Vagina (tissue), 2 donors: ENCODE data around the gene TRIM71. TPM values are rescaled to one million over a fixed set of nuclear protein-coding genes. Genes with fewer than 3 reads are reported as not detected.
"Not testable (repeated sequence)": the region's sequence is repeated elsewhere in the genome, so short reads cannot be mapped to it uniquely, and the experiment has no call there.

ENCODE experiments used
- DNase-seq, 2 donors: peaks; one replicate each; pipeline ENCODE4 v3.0.0-alpha.2; 2017; ENCODE audit errors: extremely low spot score in 2 of 2
- H3K27ac ChIP-seq: fragments of 200-600 bp; sonication (generic); one replicate; pipeline ENCODE4 v1.5.1; 2019
- H3K27me3 ChIP-seq: fragments of 200-600 bp; sonication (generic); one replicate; pipeline ENCODE4 v1.5.1; 2019
- H3K36me3 ChIP-seq, 2 donors: fragments of 200-600 bp; sonication (generic); one replicate each; pipeline ENCODE4 v1.5.1; 2017 to 2019
- H3K4me1 ChIP-seq: fragments of 200-600 bp; sonication (generic); one replicate; pipeline ENCODE4 v1.5.1; 2019
- H3K4me3 ChIP-seq, 2 donors: fragments of 200-600 bp; sonication (generic); 1 replicate in 1 of 2; 2 replicates in 1 of 2; pipeline ENCODE4 v1.5.1; 2016 to 2019
- H3K9me3 ChIP-seq: fragments of 200-600 bp; sonication (generic); one replicate; pipeline ENCODE4 v1.5.1; 2019
- POLR2A ChIP-seq, 2 donors: fragments of 450-650 bp; IDR thresholded peaks; one replicate each; pipeline ENCODE4 v1.6.1; 2017; ENCODE audit warnings: antibody characterized with exemption in 2 of 2, mild to moderate bottlenecking in 2 of 2, moderate library complexity in 2 of 2
- POLR2AphosphoS5 ChIP-seq, 2 donors: sonication (generic); formaldehyde crosslinking; IDR thresholded peaks; one replicate each; pipeline ENCODE4 v1.9.0; 2017; ENCODE audit warnings: antibody characterized with exemption in 2 of 2, mild to moderate bottlenecking in 2 of 2, low read depth in 1 of 2; ENCODE audit not compliant: insufficient read depth in 1 of 2
- intact Hi-C: fragments of 100-400 bp; cut with DNase I; formaldehyde crosslinking; loops from one replicate; pipeline ENCODE4 v1.15.1; 2023
- total RNA-seq: library from RNA; depleted of rRNA; stranded (reverse); fragments of >200 nt; gene quantifications from one replicate; pipeline ENCODE4 v1.2.3, GENCODE V29; 2016
- TF ChIP-seq, protein P1 (sequence below), 3 experiments: fragments of 450-650 bp in 2 of 3; fragments of 200-600 bp in 1 of 3; sonication (generic) in 1 of 3; IDR thresholded peaks; one replicate each; pipeline ENCODE4 v1.5.1; 2017 to 2019; ENCODE audit warnings: antibody characterized with exemption in 3 of 3, mild to moderate bottlenecking in 2 of 3, moderate library complexity in 2 of 3

TRIM71 gene
- total RNA-seq, 1 donor from 2014 or later: not detected

DNA sequence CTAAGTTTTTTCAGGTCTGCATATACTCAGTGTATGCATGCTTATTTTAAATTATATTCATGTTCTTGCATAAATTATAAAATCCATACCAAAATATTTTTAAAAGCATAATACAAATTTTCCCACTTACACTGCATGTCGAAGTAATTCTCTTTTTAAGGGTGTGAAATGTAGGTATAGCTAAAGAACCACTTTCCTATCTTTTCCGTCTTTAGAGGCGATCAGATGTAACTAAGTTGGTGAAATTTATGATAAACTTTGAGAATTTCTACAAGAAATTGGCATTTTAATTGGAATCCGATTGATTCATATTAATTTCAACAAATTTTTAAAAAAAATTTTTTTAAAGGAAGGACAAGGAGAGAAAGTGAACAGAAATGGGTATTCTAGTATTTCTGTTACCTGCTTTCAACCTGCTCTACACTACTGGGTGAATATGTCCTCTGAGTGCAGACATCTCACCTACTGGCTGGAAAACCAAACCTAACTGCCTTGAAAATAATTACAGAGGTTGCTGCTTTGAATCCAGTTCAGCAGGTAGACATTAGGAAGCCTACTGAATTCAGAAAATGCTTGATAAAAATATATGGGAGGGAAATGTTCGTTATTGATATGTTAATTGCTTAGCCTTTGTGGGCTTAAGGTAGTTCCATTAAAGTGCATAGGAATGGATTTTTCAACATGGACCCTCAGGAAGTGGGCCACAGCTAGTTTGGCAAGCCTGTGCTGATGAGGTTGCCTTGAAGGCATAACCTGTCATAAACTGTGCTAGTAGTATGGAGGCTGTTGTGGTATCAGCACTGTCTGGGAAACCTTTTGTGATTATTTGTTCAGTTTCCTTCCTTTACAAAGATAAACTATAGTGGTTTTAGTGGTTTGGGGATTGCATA, 5.1 kb downstream of the TRIM71 start:
- intact Hi-C loops: no loop called here
- Histone ChIP-seq H3K27ac (no peak overlapping the region), H3K4me1 (peaks cover 1% of the 10 kb centered on the region), H3K9me3 (no peaks in the 10 kb centered on the region), H3K36me3 (no peaks in the 10 kb centered on the region), H3K27me3 (peaks cover 12% of the 10 kb centered on the region), H3K4me3 (no peak overlapping the region)
- DNase-seq: no peak
- TF ChIP-seq, protein P1, sequence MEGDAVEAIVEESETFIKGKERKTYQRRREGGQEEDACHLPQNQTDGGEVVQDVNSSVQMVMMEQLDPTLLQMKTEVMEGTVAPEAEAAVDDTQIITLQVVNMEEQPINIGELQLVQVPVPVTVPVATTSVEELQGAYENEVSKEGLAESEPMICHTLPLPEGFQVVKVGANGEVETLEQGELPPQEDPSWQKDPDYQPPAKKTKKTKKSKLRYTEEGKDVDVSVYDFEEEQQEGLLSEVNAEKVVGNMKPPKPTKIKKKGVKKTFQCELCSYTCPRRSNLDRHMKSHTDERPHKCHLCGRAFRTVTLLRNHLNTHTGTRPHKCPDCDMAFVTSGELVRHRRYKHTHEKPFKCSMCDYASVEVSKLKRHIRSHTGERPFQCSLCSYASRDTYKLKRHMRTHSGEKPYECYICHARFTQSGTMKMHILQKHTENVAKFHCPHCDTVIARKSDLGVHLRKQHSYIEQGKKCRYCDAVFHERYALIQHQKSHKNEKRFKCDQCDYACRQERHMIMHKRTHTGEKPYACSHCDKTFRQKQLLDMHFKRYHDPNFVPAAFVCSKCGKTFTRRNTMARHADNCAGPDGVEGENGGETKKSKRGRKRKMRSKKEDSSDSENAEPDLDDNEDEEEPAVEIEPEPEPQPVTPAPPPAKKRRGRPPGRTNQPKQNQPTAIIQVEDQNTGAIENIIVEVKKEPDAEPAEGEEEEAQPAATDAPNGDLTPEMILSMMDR (IDR thresholded peaks at IDR 0.05): no peak
- TF ChIP-seq POLR2A (IDR thresholded peaks at IDR 0.05): no peak
- no peak for TF ChIP-seq POLR2AphosphoS5 (IDR thresholded peaks at IDR 0.05; ENCODE audit: insufficient read depth in 1 of 2, low read depth in 1 of 2)

DNA sequence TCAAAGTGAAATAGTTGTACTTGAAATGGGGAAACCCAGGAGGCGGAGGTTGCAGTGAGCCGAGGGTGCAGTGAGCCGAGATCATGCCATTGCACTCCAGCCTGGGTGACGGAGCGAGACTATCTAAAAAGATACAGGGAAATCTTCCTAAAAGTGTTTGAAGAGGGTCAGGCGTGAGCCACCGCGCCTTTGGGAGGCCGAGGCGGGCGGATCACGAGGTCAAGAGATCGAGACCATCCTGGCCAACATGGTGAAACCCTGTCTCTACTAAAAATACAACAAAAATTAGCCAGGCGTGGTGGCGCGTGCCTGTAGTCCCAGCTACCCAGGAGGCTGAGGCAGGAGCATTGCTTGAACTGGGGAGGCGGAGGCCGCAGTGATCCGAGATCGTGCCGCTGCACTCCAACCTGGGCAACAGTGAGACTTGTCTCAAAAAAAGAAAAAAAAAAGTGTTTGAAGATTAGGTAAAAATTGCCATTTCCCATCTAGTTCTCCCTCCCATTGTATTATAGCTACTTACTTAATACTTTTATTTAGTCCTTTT, 5.9 kb downstream of the TRIM71 start:
- H3K4me3 ChIP-seq, H3K4me1 ChIP-seq, H3K9me3 ChIP-seq, H3K27ac ChIP-seq, DNase-seq, intact Hi-C loops, H3K36me3 ChIP-seq: not testable (repeated sequence)
- H3K27me3 ChIP-seq: peaks cover 11% of the 10 kb centered on the region

DNA sequence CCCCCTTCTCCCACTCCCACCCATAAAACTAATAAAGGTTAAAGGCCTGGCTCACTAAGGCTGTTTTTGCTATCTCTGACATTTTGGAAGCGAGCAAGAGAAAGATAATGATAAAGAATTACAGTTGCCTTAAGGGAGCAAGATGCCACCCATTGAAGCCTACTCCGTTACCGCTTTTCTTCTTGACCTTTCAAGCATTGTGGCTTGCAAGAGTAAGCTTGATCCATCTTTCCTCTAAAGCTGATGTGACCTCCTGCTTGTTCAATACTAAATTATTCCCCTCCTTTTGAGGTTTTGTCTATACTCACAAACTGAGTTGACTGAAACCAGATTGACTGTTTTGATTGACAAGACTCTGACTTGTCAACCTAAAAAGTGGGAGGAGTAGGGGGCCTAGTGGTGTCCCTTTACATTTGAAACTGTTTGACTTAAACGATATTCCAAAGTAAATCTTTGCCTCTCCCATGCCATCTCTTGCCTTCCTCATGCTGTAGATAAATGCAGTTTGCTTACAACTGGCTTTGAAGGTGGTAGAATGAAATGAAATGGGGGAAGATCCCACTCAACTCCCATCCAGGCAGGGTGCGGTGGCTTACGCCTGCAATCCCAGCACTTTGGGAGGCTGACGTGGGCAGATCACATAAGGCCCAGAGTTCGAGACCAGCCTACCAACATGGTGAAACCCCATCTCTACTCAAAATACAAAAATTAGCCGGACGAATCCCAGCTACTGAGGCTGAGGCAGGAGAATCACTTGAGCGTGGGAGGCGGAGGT, 8.0 kb downstream of the TRIM71 start:
- Histone ChIP-seq H3K36me3 (no peaks in the 10 kb centered on the region), H3K9me3 (no peaks in the 10 kb centered on the region), H3K4me1 (no peaks in the 10 kb centered on the region), H3K27ac (no peak overlapping the region), H3K4me3 (no peak overlapping the region), H3K27me3 (no peaks in the 10 kb centered on the region)
- TF ChIP-seq POLR2A (IDR thresholded peaks at IDR 0.05) (no peak), POLR2AphosphoS5 (IDR thresholded peaks at IDR 0.05; ENCODE audit: insufficient read depth in 1 of 2, low read depth in 1 of 2) (no peak)
- TF ChIP-seq, protein P1 (IDR thresholded peaks at IDR 0.05): no peak
- intact Hi-C loops: no loop called here
- no peak for DNase-seq

DNA sequence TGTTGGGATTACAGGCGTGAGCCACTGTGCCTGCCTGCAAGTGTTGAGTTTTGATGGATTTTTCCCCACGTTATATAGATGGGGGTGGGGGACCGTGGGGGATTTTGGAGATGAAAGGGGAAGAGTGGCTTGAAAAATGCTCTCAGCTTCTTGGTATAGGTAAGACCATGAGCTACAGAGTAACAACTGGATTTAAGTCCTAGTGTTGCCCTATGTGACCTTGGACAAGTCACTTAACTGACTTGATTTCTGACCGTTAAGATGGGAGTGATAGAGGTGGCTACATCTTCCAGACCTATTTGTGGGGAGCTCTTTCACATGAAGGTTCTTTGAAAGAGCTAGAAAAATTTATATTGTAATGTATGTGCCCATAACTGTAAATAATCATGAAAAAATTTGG, 13.3 kb downstream of the TRIM71 start:
- Histone ChIP-seq H3K27me3 (no peaks in the 10 kb centered on the region), H3K4me3 (no peak overlapping the region), H3K9me3 (no peaks in the 10 kb centered on the region), H3K27ac (no peak overlapping the region), H3K36me3 (no peaks in the 10 kb centered on the region), H3K4me1 (no peaks in the 10 kb centered on the region)
- intact Hi-C loops: no loop called here
- no peak for TF ChIP-seq POLR2A (IDR thresholded peaks at IDR 0.05)
- TF ChIP-seq POLR2AphosphoS5 (IDR thresholded peaks at IDR 0.05; ENCODE audit: insufficient read depth in 1 of 2, low read depth in 1 of 2): no peak
- TF ChIP-seq, protein P1 (IDR thresholded peaks at IDR 0.05): no peak
- DNase-seq: no peak

DNA sequence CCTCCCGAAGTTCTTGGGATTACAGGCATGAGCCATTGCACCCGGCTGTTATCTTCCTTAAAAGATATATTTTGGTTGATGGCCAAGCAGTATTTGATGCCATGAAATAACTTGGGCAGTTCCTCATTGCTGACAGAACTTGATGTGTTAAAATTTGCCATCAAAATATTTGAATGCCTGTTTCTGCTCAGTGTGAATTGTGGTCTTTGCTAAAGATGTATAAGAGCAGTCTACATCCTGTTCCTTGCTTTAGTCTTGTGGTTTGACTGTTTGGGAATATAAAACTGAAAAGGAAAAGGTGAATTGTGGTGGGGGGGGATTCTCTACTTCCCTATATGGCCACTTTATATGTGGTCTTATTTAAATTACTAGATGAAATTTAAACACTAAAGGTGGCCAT, 14.0 kb downstream of the TRIM71 start:
- no peaks in the 10 kb centered on the region for H3K4me1 ChIP-seq
- no peak for DNase-seq
- no peak overlapping the region for H3K4me3 ChIP-seq
- intact Hi-C loops: no loop called here
- no peak overlapping the region for H3K27ac ChIP-seq
- TF ChIP-seq, protein P1 (IDR thresholded peaks at IDR 0.05): no peak
- TF ChIP-seq POLR2AphosphoS5 (IDR thresholded peaks at IDR 0.05; ENCODE audit: insufficient read depth in 1 of 2, low read depth in 1 of 2) (no peak), POLR2A (IDR thresholded peaks at IDR 0.05) (no peak)
- H3K9me3 ChIP-seq: no peaks in the 10 kb centered on the region
- no peaks in the 10 kb centered on the region for H3K36me3 ChIP-seq
- no peaks in the 10 kb centered on the region for H3K27me3 ChIP-seq
